GM12878 (cell line): ENCODE results near the gene TMED7. TPM values are rescaled to one million over a fixed set of nuclear protein-coding genes. Genes with fewer than 3 reads are reported as not detected.

Experiments used
- BMI1 ChIP-seq: fragments of 450-650 bp; IDR thresholded peaks from 2 replicates; pipeline ENCODE4 v1.6.1; 2016; ENCODE audit warnings: mild to moderate bottlenecking, moderate library complexity, borderline replicate concordance
- CEBPB ChIP-seq, 2 experiments: fragments of 150-350 bp in 1 of 2; IDR thresholded peaks; 2 replicates each; pipeline ENCODE4 v1.6.1; 2012 to 2014; ENCODE audit warnings: low read depth in 2 of 2, low read length in 2 of 2, borderline replicate concordance in 1 of 2, inconsistent platforms in 1 of 2
- KDM1A ChIP-seq: fragments of 200-600 bp; sonication (generic); IDR thresholded peaks from 2 replicates; pipeline ENCODE4 v1.6.1; 2016; ENCODE audit warnings: borderline replicate concordance
- MXI1 ChIP-seq: fragments of 150-350 bp; IDR thresholded peaks from 2 replicates; pipeline ENCODE4 v1.6.1; 2011; ENCODE audit warnings: low read depth, mild to moderate bottlenecking, inconsistent platforms, low read length, improper control_type of control experiment
- NR2F1 ChIP-seq: fragments of 450-650 bp; conservative IDR thresholded peaks from 2 replicates; pipeline ENCODE4 v1.6.1; 2017; ENCODE audit warnings: mild to moderate bottlenecking
- POU2F2 ChIP-seq: IDR thresholded peaks from 3 replicates; pipeline ENCODE4 v1.6.1; 2011; ENCODE audit warnings: low read depth, mild to moderate bottlenecking, low read length, borderline replicate concordance
- SP1 ChIP-seq: IDR thresholded peaks from one replicate; pipeline ENCODE4 v1.6.1; 2011; ENCODE audit warnings: low read depth, low read length
- SRF ChIP-seq, 2 experiments: IDR thresholded peaks; 2 replicates each; pipeline ENCODE4 v1.6.1; 2011; ENCODE audit warnings: low read depth in 2 of 2, low read length in 2 of 2, mild to moderate bottlenecking in 1 of 2, moderate library complexity in 1 of 2
- YBX1 ChIP-seq: fragments of 450-650 bp; IDR thresholded peaks from 2 replicates; pipeline ENCODE4 v1.6.1; 2016; ENCODE audit warnings: antibody characterized with exemption
- ZNF622 ChIP-seq: fragments of 450-650 bp; IDR thresholded peaks from 2 replicates; pipeline ENCODE4 v1.6.1; 2017; ENCODE audit warnings: mild to moderate bottlenecking, inconsistent platforms
- polyA plus RNA-seq, 11 experiments: library from polyadenylated mRNA; depleted of rRNA in 4 of 11; unstranded in 6 of 11; stranded (reverse) in 5 of 11; fragments of >200 nt; fragmentation: Nextera tagmentation in 4 of 11; fragmentation: Illumina TruSeq in 1 of 11; extraction: Ambion mirVana in 4 of 11; extraction: Trizol in 1 of 11; gene quantifications; 1 replicate in 1 of 11; 2 replicates in 10 of 11; pipeline versions ENCODE4 v1.2.1 to v1.2.3, GENCODE V29; 2011 to 2016; ENCODE audit warnings: inconsistent platforms in 2 of 11, missing spikeins in 2 of 11, low read depth in 1 of 11
- total RNA-seq, 4 experiments: library from RNA; depleted of rRNA in 3 of 4; stranded (reverse); fragments of >200 nt in 3 of 4; fragmentation: Illumina TruSeq in 1 of 4; extraction: Trizol in 1 of 4; gene quantifications; 2 replicates each; pipeline versions ENCODE4 v1.2.1 to v1.2.3, GENCODE V29; 2013 to 2021
- TF ChIP-seq, protein P1 (sequence below): fragments of 450-650 bp; formaldehyde crosslinking; IDR thresholded peaks from 2 replicates; pipeline ENCODE4 v1.4.0; 2020; ENCODE audit warnings: mild to moderate bottlenecking, moderate library complexity

Gene TMED7
- total and polyA plus RNA-seq, 10 of the 15 experiments (the other 5 are each of a cell fraction or from before 2014, with no cell fraction given), result 8.0 to 37.3 (median 25.2) TPM

DNA sequence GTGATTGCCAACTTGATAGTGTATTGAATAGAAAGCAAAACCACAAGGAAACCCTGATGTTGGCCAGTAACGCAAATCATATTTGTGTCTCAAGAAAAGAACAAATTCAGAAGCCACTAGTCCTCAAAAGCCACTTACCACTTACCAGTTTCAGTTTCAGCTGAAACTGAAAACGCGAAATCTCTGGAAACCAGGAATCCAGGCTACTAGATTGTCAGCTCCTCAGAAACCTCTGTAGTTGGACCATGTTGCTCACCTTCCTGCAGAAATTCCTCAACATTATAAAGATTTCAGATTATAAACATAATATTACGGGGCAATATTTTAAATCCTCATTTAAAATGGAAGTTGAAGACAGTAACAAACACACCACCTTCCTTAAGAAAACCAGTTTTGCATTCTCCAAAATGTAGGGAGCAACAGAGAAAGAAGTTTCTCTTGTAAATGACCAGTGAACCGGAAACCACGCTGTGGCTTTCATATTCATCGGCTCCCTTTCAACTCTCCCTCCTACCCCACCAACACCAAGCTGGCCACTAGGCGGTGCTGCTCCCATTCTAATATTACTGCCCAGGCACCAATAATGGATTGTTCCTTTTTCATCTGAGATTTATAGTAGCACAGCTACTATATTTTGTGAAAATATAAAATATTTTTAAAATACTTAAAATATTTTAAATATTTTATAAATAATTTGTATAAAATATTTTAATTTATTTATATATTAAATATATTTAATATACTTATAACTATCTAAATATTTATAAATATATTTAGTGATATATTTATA lies 8.7 kb upstream of the TMED7 start (continued):
- TF ChIP-seq, protein P1, sequence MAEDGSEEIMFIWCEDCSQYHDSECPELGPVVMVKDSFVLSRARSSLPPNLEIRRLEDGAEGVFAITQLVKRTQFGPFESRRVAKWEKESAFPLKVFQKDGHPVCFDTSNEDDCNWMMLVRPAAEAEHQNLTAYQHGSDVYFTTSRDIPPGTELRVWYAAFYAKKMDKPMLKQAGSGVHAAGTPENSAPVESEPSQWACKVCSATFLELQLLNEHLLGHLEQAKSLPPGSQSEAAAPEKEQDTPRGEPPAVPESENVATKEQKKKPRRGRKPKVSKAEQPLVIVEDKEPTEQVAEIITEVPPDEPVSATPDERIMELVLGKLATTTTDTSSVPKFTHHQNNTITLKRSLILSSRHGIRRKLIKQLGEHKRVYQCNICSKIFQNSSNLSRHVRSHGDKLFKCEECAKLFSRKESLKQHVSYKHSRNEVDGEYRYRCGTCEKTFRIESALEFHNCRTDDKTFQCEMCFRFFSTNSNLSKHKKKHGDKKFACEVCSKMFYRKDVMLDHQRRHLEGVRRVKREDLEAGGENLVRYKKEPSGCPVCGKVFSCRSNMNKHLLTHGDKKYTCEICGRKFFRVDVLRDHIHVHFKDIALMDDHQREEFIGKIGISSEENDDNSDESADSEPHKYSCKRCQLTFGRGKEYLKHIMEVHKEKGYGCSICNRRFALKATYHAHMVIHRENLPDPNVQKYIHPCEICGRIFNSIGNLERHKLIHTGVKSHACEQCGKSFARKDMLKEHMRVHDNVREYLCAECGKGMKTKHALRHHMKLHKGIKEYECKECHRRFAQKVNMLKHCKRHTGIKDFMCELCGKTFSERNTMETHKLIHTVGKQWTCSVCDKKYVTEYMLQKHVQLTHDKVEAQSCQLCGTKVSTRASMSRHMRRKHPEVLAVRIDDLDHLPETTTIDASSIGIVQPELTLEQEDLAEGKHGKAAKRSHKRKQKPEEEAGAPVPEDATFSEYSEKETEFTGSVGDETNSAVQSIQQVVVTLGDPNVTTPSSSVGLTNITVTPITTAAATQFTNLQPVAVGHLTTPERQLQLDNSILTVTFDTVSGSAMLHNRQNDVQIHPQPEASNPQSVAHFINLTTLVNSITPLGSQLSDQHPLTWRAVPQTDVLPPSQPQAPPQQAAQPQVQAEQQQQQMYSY (CRISPR knock-in tag), result no peak
- TF ChIP-seq NR2F1 (peak; percentile 61; the same call in 1 of the 2 replicates), KDM1A (no peak), SRF (IDR thresholded peaks at IDR 0.05; ENCODE audit: low read depth in 2 of 2, low read length in 2 of 2) (0 out of 4 replicates have a peak, but pooled peaks of 1 of the 2 experiments have one; percentile 38), ZNF622 (no peak), YBX1 (no peak), SP1 (peak; percentile 37), CEBPB (IDR thresholded peaks at IDR 0.05; ENCODE audit: borderline replicate concordance in 1 of 2, low read depth in 2 of 2, low read length in 2 of 2) (no peak), BMI1 (no peak), MXI1 (no peak), POU2F2 (peak; percentile 89; the same call in 1 of the 3 replicates)
- TF ChIP-seq, all 136 proteins: peak for 36
